Stimulated activated CD4-positive, alpha-beta T cell treated with anti-CD3 and anti-CD28 coated beads, Interleukin-12 subunit alpha, Interleukin-12 subunit beta, amount 100 ng/mL, for 48 hours (primary cell): ENCODE data around the gene HERPUD2.

ENCODE experiments used
- DNase-seq, 3 donors: peaks; one replicate each; pipeline ENCODE4 v3.0.0-alpha.2; 2020; ENCODE audit warnings: low read depth in 2 of 3, low spot score in 1 of 3

Gene HERPUD2, protein sequence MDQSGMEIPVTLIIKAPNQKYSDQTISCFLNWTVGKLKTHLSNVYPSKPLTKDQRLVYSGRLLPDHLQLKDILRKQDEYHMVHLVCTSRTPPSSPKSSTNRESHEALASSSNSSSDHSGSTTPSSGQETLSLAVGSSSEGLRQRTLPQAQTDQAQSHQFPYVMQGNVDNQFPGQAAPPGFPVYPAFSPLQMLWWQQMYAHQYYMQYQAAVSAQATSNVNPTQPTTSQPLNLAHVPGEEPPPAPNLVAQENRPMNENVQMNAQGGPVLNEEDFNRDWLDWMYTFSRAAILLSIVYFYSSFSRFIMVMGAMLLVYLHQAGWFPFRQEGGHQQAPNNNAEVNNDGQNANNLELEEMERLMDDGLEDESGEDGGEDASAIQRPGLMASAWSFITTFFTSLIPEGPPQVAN

DNA sequence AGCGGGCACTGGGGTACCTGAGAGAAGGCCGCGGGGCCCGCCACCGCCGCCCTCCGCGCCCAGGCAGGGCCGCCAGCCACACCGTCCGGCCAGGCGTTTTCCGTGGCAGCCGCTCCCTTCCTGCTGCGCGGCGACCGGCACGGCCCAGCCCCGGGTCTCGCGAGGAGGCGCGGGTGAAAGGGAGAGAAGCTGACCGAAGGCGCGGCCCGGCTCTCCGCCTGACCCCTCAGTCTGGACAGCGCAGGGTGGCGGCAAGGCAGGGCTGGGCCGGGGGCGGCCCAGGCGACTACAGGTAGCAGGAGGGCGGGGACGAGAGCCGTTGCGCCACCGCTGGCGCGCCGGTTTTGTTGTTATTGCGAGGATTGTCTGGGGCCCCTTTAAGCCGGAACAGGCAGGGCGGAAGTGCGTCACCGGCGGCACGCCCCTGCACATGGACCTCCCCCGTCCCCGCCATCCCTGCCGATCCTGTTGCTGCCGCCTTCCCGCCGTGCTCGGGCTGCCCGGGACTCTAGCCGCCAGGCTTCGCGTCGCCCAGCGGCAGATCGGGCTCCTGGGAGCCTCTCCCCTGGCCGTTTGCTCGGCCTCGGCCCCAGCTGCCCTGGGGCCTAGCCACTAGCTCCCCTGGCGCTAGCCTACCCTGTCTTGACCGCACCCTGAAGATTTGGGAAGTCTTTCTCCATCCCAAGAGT lies at the start of gene HERPUD2:
Gene HERPUD2 (minus strand): TSS at position 352 of the 689 bp plus-strand sequence. CDS start 805 bp downstream, outside the sequence.
- peak; percentile 83 to 88 (median 84) for DNase-seq

GRCh38 chr7:35738889-35739288 lies 44.0 kb upstream of the HERPUD2 start:
- no peak for DNase-seq

DNA sequence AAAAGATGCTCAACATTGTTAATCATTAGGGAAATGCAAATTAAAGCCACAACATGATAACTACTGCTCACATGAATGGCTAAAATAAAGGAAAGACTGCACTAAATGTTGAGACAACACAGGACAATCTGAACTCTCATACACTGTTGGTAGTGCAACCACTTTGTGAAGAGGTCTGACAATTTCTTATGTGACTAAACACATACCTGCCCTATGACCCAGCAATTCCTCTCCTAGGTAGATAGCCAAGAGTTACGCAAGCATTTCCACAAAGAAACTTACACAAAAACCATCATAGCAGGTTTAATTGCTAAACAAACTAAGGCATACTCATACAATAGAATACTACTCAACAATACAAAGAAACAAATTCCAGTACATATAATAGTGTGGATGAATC lies 41.8 kb upstream of the HERPUD2 start:
- no peak for DNase-seq

GRCh38 chr7:35735396-35735795 lies 40.5 kb upstream of the HERPUD2 start:
- no peak for DNase-seq

DNA sequence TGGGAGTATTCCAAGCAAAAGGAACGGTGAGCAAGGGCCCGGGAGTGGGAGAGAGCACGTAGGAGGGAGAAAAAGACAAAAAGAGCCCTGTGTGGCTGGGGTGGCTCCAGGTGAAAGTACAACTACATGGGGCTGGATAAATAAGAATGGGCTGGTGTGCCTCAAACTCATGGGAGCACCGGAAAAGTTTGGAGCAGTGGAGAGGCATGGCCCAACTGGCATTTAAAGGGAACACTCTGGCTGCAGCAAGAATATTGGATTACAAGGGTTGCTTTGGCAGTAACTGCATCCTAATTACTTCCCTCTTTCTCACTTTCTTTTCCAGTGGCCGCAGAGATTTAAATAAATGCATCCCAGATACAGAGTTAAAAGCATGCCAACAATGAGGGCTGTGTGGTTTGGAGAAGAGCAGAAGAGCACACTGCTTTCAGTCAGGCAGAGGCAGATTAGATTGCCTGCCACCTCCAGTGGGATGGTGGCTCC lies 39.1 kb upstream of the HERPUD2 start:
- no peak for DNase-seq

DNA sequence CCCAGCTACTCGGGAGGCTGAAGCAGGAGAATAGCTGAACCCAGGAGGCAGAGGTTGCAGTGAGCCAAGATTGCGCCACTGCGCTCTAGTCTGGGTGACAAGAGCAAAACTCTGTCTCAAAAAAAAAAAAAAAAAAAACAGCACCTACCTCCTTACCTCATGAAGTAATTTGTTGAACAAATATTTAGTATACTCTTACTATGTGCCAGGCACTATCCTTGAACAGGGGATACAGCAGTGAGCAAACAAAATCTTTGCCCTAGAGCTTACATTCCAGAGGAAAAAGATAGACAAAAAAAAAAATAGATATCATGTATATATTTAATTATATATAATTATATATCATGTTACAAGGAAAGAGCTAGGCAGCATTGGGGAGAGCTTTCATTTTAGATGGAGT lies 36.4 kb upstream of the HERPUD2 start:
- DNase-seq = no peak

DNA sequence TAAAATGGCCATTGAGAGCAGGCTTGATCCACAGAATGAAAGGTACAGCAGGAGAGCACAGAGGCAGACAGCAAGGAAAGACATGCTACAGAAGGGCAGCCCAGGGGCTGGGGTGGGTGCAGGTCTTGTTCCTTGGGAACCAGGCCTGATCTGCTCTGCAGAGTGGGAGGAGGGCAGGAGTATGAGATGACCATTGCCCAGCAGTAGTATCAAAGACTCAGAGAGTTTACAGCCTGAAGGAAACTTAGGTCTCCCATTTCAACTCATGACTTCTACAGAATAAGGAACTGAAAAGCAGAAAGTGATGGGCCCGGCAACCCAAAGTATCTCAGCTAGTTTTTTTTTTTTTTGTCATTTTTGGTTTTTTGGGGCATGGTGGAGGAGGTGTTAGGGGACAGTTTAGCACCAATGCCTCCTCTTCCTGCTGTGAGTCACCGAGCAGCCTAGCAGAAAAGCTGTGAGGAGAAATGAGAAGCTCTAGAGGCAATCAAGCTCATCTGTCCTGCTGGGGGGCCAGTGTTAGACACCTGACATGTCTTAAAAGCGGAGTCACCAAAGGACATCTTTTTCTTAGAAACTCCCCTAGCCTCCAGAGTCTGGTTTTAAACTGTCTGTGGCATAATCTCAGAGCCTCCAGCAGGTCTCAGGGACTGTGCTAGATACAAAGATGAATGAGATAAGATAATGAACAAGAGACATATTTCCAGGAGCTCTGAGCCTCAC lies 34.3 kb upstream of the HERPUD2 start:
- no peak for DNase-seq

GRCh38 chr7:35728412-35729060 lies 33.6 kb upstream of the HERPUD2 start:
- DNase-seq = no peak

DNA sequence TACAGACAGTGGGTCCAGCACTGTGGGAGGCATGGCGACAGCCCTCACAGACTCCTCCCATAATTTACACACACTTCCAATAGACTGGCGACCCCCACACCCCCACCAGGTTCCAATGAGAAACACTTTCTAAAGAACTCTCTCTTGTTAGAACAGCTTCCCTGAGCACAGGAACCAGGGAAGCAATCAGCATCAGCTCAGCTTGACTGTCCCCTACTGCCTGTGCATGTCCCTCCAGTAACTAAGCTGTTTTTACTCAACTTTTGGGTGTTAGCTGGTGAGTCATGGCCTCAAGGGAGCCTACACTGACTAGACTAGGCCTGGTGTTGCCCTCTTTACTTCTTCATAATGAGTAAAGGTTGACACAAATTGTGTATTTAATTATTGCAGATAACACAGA lies 32.6 kb upstream of the HERPUD2 start:
- peak in 1 of 3 donors; percentile 24 for DNase-seq

DNA sequence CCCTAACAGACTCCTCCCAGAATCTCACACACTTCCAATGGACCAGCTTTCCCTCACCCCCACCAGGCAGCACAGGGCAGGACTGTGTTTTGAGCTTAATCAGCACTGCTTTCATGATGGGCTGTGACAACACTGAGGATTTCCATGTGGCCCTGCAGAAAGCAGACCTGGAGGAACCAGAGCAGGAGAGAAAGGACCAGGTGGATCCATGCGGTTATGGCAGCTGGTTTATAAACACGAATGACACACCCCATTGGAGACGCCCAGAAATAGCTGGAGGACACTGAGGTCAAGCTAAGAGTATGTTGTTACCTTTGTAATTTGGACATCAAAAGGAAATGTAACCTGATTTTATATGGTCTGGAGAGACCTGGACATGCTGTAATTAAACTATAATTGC lies 31.7 kb upstream of the HERPUD2 start:
- DNase-seq = no peak

GRCh38 chr7:35725280-35725680 lies 30.3 kb upstream of the HERPUD2 start:
- peak in 2 of 3 donors; percentile 13 to 25 for DNase-seq

- DNase-seq = peak in 1 of 3 donors; percentile 30
Observed at GRCh38 chr7:35723011-35723410, 28.1 kb upstream of the HERPUD2 start.

DNA sequence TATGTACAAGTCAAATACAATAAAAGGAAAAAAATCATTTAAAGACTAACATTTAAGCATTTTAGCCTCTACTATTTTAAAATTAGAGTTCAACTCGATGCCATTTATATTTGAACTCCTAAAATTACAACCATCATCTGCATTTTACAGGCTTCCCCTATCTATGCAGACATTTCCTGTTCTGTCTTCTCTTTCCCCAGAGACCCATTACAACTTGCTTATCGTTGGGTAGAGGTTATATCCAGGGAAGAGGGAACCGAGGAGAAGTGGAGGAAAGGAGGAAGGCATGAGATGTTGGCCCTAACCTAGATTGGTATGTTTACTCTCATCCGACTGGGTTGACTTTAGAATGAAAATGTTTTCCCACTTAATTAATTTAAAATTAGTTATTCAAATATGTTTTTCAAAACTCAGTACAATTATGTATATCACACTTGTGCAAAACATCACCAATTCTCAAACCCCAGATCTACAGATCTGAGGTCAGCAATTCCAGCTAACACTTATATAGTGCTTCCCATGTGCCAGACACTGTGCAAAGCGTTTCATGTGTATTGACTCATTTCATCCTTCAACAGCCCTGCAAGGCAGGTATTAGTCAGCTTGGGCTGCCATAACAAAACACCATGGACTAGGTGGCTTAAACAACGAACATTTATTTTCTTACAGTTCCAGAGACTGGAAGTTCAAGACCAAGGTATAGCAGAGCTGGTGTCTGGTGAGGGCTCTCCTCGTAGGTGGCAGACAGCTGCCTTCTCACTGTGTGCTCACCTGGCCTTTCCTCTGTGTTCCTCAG lies 27.3 kb upstream of the HERPUD2 start:
- peak in 2 of 3 donors; percentile 29 to 38 for DNase-seq

DNA sequence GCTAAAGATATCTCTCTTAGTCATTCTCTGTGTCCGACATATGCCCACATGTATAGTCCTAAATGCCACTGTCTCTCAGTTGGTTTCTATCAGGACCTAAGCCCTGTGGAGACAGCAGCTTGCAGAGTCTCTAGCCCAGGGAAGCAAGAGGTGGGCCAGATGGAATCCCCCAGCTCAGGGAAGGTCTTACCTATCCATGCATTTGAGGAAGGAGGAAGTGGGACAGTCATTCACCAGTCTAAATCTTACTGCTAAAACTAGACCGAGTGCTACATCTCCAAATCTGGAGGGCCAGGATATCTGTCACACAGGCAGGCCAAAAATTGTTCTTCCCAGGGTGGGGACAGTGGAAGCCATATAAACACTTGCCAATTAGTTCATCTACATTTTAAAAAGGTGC lies 26.4 kb upstream of the HERPUD2 start:
- DNase-seq = no peak

GRCh38 chr7:35720849-35721248 lies 25.9 kb upstream of the HERPUD2 start:
- no peak for DNase-seq

GRCh38 chr7:35720032-35720431 lies 25.1 kb upstream of the HERPUD2 start:
- DNase-seq = no peak

DNA sequence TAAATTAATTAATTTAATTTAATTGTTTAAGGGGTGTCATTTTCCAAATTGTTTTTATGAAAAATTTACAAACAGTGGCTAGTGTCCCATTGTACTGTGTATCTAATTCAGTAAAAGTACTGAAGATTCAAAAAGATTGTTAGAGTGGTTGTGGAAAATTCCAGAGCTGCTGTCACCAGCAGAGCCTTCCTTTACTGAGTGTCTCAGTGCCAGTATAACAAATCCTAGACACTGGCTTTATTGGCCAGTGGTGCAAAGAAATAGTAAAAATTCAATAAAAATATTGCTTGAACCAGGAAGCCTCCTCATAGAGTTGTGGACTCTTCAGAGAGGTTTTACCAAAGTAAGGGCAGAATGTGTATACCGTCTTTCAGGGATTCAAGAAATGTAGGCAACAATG lies 23.1 kb upstream of the HERPUD2 start:
- DNase-seq = no peak

- DNase-seq = no peak
Observed at GRCh38 chr7:35717516-35717915, 22.6 kb upstream of the HERPUD2 start.

- no peak for DNase-seq
Observed at GRCh38 chr7:35717013-35717412, 22.1 kb upstream of the HERPUD2 start.

DNA sequence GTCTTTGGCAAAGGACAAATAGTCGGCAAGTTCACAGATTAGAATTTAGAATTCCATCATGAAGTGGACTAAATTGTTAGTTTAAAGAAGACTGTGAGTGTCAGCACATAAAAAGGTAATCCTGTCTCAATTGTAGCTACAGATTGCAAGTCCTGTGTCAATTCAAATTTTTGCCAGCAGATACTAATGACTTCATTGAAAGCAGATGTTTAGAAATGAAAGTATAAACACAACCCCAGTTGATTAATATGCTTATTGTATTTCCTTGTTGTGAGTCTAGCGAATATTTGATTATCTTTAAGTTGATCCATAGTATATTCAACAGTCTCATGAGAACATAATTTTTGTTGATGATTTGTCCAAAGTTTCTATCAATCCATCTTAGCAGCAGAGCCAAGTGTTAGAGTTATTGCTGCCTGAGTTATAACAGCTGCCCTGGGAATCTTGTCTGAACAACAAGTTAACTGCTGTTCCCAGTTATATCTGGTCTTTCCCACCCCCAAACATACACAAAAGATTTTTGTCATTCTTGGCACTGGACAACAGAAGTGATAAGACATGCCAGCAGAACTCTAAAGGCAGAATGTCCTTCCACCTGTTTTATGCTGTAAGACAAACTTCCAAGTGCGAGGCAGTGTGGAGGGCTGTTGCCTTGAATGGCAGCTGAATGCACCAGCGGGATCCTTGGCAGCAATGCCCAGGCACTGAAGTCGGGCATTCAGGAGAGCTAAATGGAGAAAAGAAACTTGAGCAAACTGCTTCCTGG lies 21.3 kb upstream of the HERPUD2 start:
- DNase-seq = no peak
